Measurements from ENCODE around the gene ANKRD13D.
A peak's percentile ranks its signal among the peaks of the same experiment; 100 is the strongest.

The ANKRD13D gene

GRCh38 chr11:67273260-67273990 is 15.7 kb upstream of the ANKRD13D start:
- Histone ChIP-seq H3K4me3 (ENCODE audit: low read depth, low read length) (no peak overlapping the region), H3K27me3 (ENCODE audit: insufficient read depth, low read depth, severe bottlenecking) (no peaks in the 10 kb centered on the region), H3K27ac (no peak overlapping the region), H3K36me3 (peaks cover 31% of the 10 kb centered on the region), H3K9me3 (ENCODE audit: severe bottlenecking) (no peaks in the 10 kb centered on the region)
- no peak for DNase-seq
- no peak for TF ChIP-seq CTCF (IDR thresholded peaks at IDR 0.05; ENCODE audit: low read depth, low read length)

GRCh38 chr11:67274768-67275605 is 14.1 kb upstream of the ANKRD13D start:
- no peak for TF ChIP-seq CTCF (IDR thresholded peaks at IDR 0.05; ENCODE audit: low read depth, low read length)
- H3K36me3 ChIP-seq, result peaks cover 29% of the 10 kb centered on the region
- H3K4me3 ChIP-seq (ENCODE audit: low read depth, low read length), result no peak overlapping the region

GRCh38 chr11:67275606-67276409 is 13.3 kb upstream of the ANKRD13D start:
- no peaks in the 10 kb centered on the region for H3K9me3 ChIP-seq (ENCODE audit: severe bottlenecking)
- no peaks in the 10 kb centered on the region for H3K27me3 ChIP-seq (ENCODE audit: insufficient read depth, low read depth, severe bottlenecking)
- DNase-seq, result no peak
- H3K36me3 ChIP-seq, result peaks cover 34% of the 10 kb centered on the region
- H3K27ac ChIP-seq, result peak overlapping the region; percentile 84; the same call in 1 of the 2 replicates
- TF ChIP-seq CTCF (IDR thresholded peaks at IDR 0.05; ENCODE audit: low read depth, low read length), result 0 out of 2 replicates have a peak, but pooled peaks have one; percentile 31
- no peak overlapping the region for H3K4me3 ChIP-seq (ENCODE audit: low read depth, low read length)

More at GRCh38 chr11:67274768-67275605, 14.1 kb upstream of the ANKRD13D start:
- no peaks in the 10 kb centered on the region for H3K9me3 ChIP-seq (ENCODE audit: severe bottlenecking)
- no peaks in the 10 kb centered on the region for H3K27me3 ChIP-seq (ENCODE audit: insufficient read depth, low read depth, severe bottlenecking)
- H3K27ac ChIP-seq, result no peak overlapping the region
- DNase-seq, result no peak

GRCh38 chr11:67276781-67277230 is 12.3 kb upstream of the ANKRD13D start:
- Histone ChIP-seq H3K4me3 (ENCODE audit: low read depth, low read length) (no peak overlapping the region), H3K9me3 (ENCODE audit: severe bottlenecking) (no peaks in the 10 kb centered on the region), H3K36me3 (peaks cover 43% of the 10 kb centered on the region), H3K27ac (peak overlapping the region; percentile 84), H3K27me3 (ENCODE audit: insufficient read depth, low read depth, severe bottlenecking) (no peaks in the 10 kb centered on the region)
- peak; percentile 69 for DNase-seq
- TF ChIP-seq CTCF (IDR thresholded peaks at IDR 0.05; ENCODE audit: low read depth, low read length), result peak; percentile 40; the same call in 1 of the 2 replicates

GRCh38 chr11:67277231-67277961 is 11.7 kb upstream of the ANKRD13D start:
- Histone ChIP-seq H3K4me3 (ENCODE audit: low read depth, low read length) (peak overlapping the region; percentile 32), H3K27ac (peak overlapping the region; percentile 84), H3K9me3 (ENCODE audit: severe bottlenecking) (no peaks in the 10 kb centered on the region), H3K36me3 (peaks cover 47% of the 10 kb centered on the region), H3K27me3 (ENCODE audit: insufficient read depth, low read depth, severe bottlenecking) (no peaks in the 10 kb centered on the region)
- no peak for TF ChIP-seq CTCF (IDR thresholded peaks at IDR 0.05; ENCODE audit: low read depth, low read length)
- DNase-seq, result peak; percentile 72
